GM12878 (cell line): ENCODE measurements around the gene CENPF. TPM values are rescaled to one million over a fixed set of nuclear protein-coding genes. Genes with fewer than 3 reads are reported as not detected.

Experiments used
- ATAC-seq: fragments of 200-7000 bp; cut with Tn5 transposase; 3 replicates; pipeline ENCODE4 v1.9.1; 2020; ENCODE audit warnings: mild to moderate bottlenecking, moderate library complexity
- BruUV-seq: library from RNA; stranded (reverse); fragments of 400-500 nt; replicated peaks from 2 replicates; lab custom pipeline; 2021; lab: Mats Ljungman, UMichigan
- CTCF ChIA-PET: fragments of 300-600 bp; sonication (Branson Sonifier 250); formaldehyde crosslinking; extraction: SDS; loops from one replicate; lab custom pipeline; 2021; ENCODE audit warnings: inconsistent platforms; lab: Yijun Ruan, JAX
- POLR2A ChIA-PET: fragments of 350-600 bp; formaldehyde crosslinking; extraction: SDS; loops from one replicate; lab custom pipeline; 2021; ENCODE audit warnings: inconsistent platforms; lab: Charles Lee
- RAD21 ChIA-PET: fragments of 300-600 bp; sonication (Branson Sonifier 250); formaldehyde crosslinking; loops from one replicate; lab custom pipeline; 2023; ENCODE audit warnings: antibody characterized with exemption; ENCODE audit not compliant: unreplicated experiment; lab: Charles Lee
- SMC1A ChIA-PET: fragments of 300-600 bp; sonication (Branson Sonifier 250); formaldehyde crosslinking; loops from one replicate; lab custom pipeline; 2023; ENCODE audit not compliant: unreplicated experiment, uncharacterized antibody; lab: Charles Lee
- DNase-seq: peaks from one replicate; pipeline ENCODE4 v3.0.0-alpha.2; 2011; ENCODE audit warnings: low read depth, low spot score
- FAIRE-seq: peaks from 3 replicates; lab custom pipeline; 2011; peaks lifted over from hg19 to GRCh38; lab: Jason Lieb, UNC
- H2AFZ ChIP-seq: 2 replicates; pipeline ENCODE4 v1.6.0; 2011; ENCODE audit warnings: low read depth, low read length, control low read depth; ENCODE audit not compliant: control insufficient read depth
- H3K27ac ChIP-seq: 2 replicates; pipeline ENCODE4 v1.5.1; 2011; ENCODE audit warnings: control low read depth; ENCODE audit not compliant: control insufficient read depth, insufficient read depth
- H3K27me3 ChIP-seq, 2 experiments: replicated peaks in 1 of 2; 2 replicates each; pipeline versions ENCODE4 v1.6.0 to v1.6.1; 2011; ENCODE audit warnings: low read length in 1 of 2; ENCODE audit not compliant: control insufficient read depth in 2 of 2, insufficient read depth in 2 of 2
- H3K36me3 ChIP-seq, 2 experiments: 2 replicates each; pipeline ENCODE4 v1.5.1; 2011; ENCODE audit warnings: low read length in 1 of 2; ENCODE audit not compliant: control insufficient read depth in 2 of 2, insufficient read depth in 2 of 2
- H3K4me1 ChIP-seq: 2 replicates; pipeline ENCODE4 v1.6.1; 2011; ENCODE audit warnings: mild to moderate bottlenecking, low read length, moderate library complexity, mixed read lengths; ENCODE audit not compliant: control insufficient read depth, insufficient read depth
- H3K4me2 ChIP-seq: 2 replicates; pipeline ENCODE4 v1.6.0; 2011; ENCODE audit warnings: control low read depth; ENCODE audit not compliant: control insufficient read depth, insufficient read depth
- H3K4me3 ChIP-seq: fragments of 200-600 bp; sonication (generic); 2 replicates; pipeline ENCODE4 v1.5.1; 2016
- H3K79me2 ChIP-seq: 2 replicates; pipeline ENCODE4 v1.6.0; 2011; ENCODE audit warnings: low read length; ENCODE audit not compliant: control insufficient read depth, insufficient read depth
- H3K9ac ChIP-seq: 2 replicates; pipeline ENCODE4 v1.8.0; 2011; ENCODE audit warnings: low read length, control low read depth, mixed read lengths; ENCODE audit not compliant: control insufficient read depth, insufficient read depth
- H3K9me3 ChIP-seq: replicated peaks from 3 replicates; pipeline ENCODE4 v1.5.1; 2011; ENCODE audit warnings: mild to moderate bottlenecking, low read length; ENCODE audit not compliant: control insufficient read depth, insufficient read depth
- H4K20me1 ChIP-seq: 2 replicates; pipeline ENCODE4 v1.6.0; 2011; ENCODE audit not compliant: control insufficient read depth, insufficient read depth
- CHD4 ChIP-seq: fragments of 200-600 bp; sonication (generic); IDR thresholded peaks from 2 replicates; pipeline ENCODE4 v1.6.1; 2016; ENCODE audit warnings: mild to moderate bottlenecking
- DPF2 ChIP-seq: fragments of 450-650 bp; IDR thresholded peaks from 2 replicates; pipeline ENCODE4 v1.6.1; 2017; ENCODE audit warnings: mild to moderate bottlenecking
- EZH2 ChIP-seq: IDR thresholded peaks from 2 replicates; pipeline ENCODE4 v1.6.1; 2012; ENCODE audit warnings: low read depth, mild to moderate bottlenecking, control low read depth, inconsistent platforms, low read length, borderline replicate concordance; ENCODE audit not compliant: control insufficient read depth
- NFIC ChIP-seq: IDR thresholded peaks from 2 replicates; pipeline ENCODE4 v1.6.1; 2012; ENCODE audit warnings: low read depth, mild to moderate bottlenecking, inconsistent platforms, low read length, moderate library complexity
- NFYB ChIP-seq: IDR thresholded peaks from 2 replicates; pipeline ENCODE4 v1.6.1; 2011; ENCODE audit warnings: low read depth, mild to moderate bottlenecking, low read length, improper control_type of control experiment, moderate library complexity; ENCODE audit not compliant: insufficient read depth
- RELA ChIP-seq: fragments of 450-650 bp; IDR thresholded peaks from 2 replicates; pipeline ENCODE4 v1.8.0; 2014; ENCODE audit warnings: borderline replicate concordance; ENCODE audit not compliant: partially characterized antibody
- SIX5 ChIP-seq: IDR thresholded peaks from 2 replicates; pipeline ENCODE4 v1.6.1; 2011; ENCODE audit warnings: mild to moderate bottlenecking, low read depth, low read length, moderate library complexity; ENCODE audit not compliant: severe bottlenecking
- SREBF1 ChIP-seq: IDR thresholded peaks from 2 replicates; pipeline ENCODE4 v1.6.1; 2012; ENCODE audit warnings: mild to moderate bottlenecking, low read length
- SRF ChIP-seq, 2 experiments: IDR thresholded peaks; 2 replicates each; pipeline ENCODE4 v1.6.1; 2011; ENCODE audit warnings: low read depth in 2 of 2, low read length in 2 of 2, mild to moderate bottlenecking in 1 of 2, moderate library complexity in 1 of 2
- SUZ12 ChIP-seq: fragments of 200-600 bp; sonication (generic); IDR thresholded peaks from one replicate; pipeline ENCODE4 v1.6.1; 2018; ENCODE audit warnings: antibody characterized with exemption, mild to moderate bottlenecking; ENCODE audit not compliant: unreplicated experiment
- TCF12 ChIP-seq: IDR thresholded peaks from 2 replicates; pipeline ENCODE4 v1.6.1; 2011; ENCODE audit warnings: low read depth, mild to moderate bottlenecking, low read length
- WRNIP1 ChIP-seq: IDR thresholded peaks from 2 replicates; pipeline ENCODE4 v1.6.1; 2011; ENCODE audit warnings: low read depth, low read length, improper control_type of control experiment, borderline replicate concordance
- ZNF24 ChIP-seq: fragments of 450-650 bp; IDR thresholded peaks from 2 replicates; pipeline ENCODE4 v1.6.1; 2017; ENCODE audit warnings: antibody characterized with exemption, mild to moderate bottlenecking
- ZZZ3 ChIP-seq: IDR thresholded peaks from 2 replicates; pipeline ENCODE4 v1.6.1; 2011; ENCODE audit warnings: low read depth; ENCODE audit not compliant: control insufficient read depth, insufficient read length
- WGBS: methylation state at CpG from one replicate; pipeline ENCODE4 v1.1.6; 2016; ENCODE audit warnings: low lambda C conversion rate; ENCODE audit not compliant: insufficient replicate concordance, insufficient coverage; ENCODE audit errors: missing lambda C conversion rate; 5-methylcytosine and 5-hydroxymethylcytosine counted together
- in situ Hi-C: fragments of 300-500 bp; cut with MboI; formaldehyde crosslinking; loops from 9 replicates; pipeline ENCODE4 v1.14.3; 2018; ENCODE audit warnings: mixed read lengths
- intact Hi-C: fragments of 100-400 bp; cut with micrococcal nuclease; formaldehyde crosslinking; loops from one replicate; pipeline ENCODE4 v1.14.2; 2022; ENCODE audit not compliant: unreplicated experiment
- polyA plus RNA-seq, 11 experiments: library from polyadenylated mRNA; depleted of rRNA in 4 of 11; unstranded in 6 of 11; stranded (reverse) in 5 of 11; fragments of >200 nt; fragmentation: Nextera tagmentation in 4 of 11; fragmentation: Illumina TruSeq in 1 of 11; extraction: Ambion mirVana in 4 of 11; extraction: Trizol in 1 of 11; gene quantifications; 1 replicate in 1 of 11; 2 replicates in 10 of 11; pipeline versions ENCODE4 v1.2.1 to v1.2.3, GENCODE V29; 2011 to 2016; ENCODE audit warnings: inconsistent platforms in 2 of 11, missing spikeins in 2 of 11, low read depth in 1 of 11
- total RNA-seq, 4 experiments: library from RNA; depleted of rRNA in 3 of 4; stranded (reverse); fragments of >200 nt in 3 of 4; fragmentation: Illumina TruSeq in 1 of 4; extraction: Trizol in 1 of 4; gene quantifications; 2 replicates each; pipeline versions ENCODE4 v1.2.1 to v1.2.3, GENCODE V29; 2013 to 2021
- TF ChIP-seq, protein P1 (sequence below): fragments of 450-650 bp; conservative IDR thresholded peaks from 2 replicates; pipeline ENCODE4 v1.6.1; 2017; ENCODE audit warnings: mild to moderate bottlenecking, moderate library complexity
- TF ChIP-seq, protein P2 (sequence below): fragments of 450-650 bp; IDR thresholded peaks from 2 replicates; pipeline ENCODE4 v1.6.1; 2016; ENCODE audit warnings: mild to moderate bottlenecking, moderate library complexity, borderline replicate concordance
- TF ChIP-seq, protein P3 (sequence below): IDR thresholded peaks from 2 replicates; pipeline ENCODE4 v1.6.1; 2012; ENCODE audit warnings: low read depth, low read length, improper control_type of control experiment

Gene CENPF
- total and polyA plus RNA-seq, 10 of the 15 experiments (the other 5 are each of a cell fraction or from before 2014, with no cell fraction given), result 26.0 to 132 (median 70.5) TPM

- WGBS, result 43% methylated on average over 4 of the region's 4 CpGs
- Histone ChIP-seq H3K4me1 (no peaks in the 10 kb centered on the region), H3K9me3 (no peaks in the 10 kb centered on the region), H4K20me1 (no peaks in the 10 kb centered on the region), H3K9ac (no peak overlapping the region), H2AFZ (no peak overlapping the region), H3K4me2 (no peak overlapping the region), H3K79me2 (no peaks in the 10 kb centered on the region), H3K27ac (no peak overlapping the region), H3K27me3 (no peaks in the 10 kb centered on the region), H3K4me3 (no peak overlapping the region), H3K36me3 (no peaks in the 10 kb centered on the region)
- TF ChIP-seq ZNF24 (no peak), ZZZ3 (no peak), CHD4 (no peak), SIX5 (no peak), RELA (no peak), TCF12 (no peak), DPF2 (no peak), WRNIP1 (no peak), SRF (IDR thresholded peaks at IDR 0.05; ENCODE audit: low read depth in 2 of 2, low read length in 2 of 2) (no peak), SUZ12 (no peak), EZH2 (no peak), NFYB (no peak), NFIC (no peak), SREBF1 (no peak)
- TF ChIP-seq, protein P1, sequence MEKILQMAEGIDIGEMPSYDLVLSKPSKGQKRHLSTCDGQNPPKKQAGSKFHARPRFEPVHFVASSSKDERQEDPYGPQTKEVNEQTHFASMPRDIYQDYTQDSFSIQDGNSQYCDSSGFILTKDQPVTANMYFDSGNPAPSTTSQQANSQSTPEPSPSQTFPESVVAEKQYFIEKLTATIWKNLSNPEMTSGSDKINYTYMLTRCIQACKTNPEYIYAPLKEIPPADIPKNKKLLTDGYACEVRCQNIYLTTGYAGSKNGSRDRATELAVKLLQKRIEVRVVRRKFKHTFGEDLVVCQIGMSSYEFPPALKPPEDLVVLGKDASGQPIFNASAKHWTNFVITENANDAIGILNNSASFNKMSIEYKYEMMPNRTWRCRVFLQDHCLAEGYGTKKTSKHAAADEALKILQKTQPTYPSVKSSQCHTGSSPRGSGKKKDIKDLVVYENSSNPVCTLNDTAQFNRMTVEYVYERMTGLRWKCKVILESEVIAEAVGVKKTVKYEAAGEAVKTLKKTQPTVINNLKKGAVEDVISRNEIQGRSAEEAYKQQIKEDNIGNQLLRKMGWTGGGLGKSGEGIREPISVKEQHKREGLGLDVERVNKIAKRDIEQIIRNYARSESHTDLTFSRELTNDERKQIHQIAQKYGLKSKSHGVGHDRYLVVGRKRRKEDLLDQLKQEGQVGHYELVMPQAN, result no peak
- TF ChIP-seq, protein P2, sequence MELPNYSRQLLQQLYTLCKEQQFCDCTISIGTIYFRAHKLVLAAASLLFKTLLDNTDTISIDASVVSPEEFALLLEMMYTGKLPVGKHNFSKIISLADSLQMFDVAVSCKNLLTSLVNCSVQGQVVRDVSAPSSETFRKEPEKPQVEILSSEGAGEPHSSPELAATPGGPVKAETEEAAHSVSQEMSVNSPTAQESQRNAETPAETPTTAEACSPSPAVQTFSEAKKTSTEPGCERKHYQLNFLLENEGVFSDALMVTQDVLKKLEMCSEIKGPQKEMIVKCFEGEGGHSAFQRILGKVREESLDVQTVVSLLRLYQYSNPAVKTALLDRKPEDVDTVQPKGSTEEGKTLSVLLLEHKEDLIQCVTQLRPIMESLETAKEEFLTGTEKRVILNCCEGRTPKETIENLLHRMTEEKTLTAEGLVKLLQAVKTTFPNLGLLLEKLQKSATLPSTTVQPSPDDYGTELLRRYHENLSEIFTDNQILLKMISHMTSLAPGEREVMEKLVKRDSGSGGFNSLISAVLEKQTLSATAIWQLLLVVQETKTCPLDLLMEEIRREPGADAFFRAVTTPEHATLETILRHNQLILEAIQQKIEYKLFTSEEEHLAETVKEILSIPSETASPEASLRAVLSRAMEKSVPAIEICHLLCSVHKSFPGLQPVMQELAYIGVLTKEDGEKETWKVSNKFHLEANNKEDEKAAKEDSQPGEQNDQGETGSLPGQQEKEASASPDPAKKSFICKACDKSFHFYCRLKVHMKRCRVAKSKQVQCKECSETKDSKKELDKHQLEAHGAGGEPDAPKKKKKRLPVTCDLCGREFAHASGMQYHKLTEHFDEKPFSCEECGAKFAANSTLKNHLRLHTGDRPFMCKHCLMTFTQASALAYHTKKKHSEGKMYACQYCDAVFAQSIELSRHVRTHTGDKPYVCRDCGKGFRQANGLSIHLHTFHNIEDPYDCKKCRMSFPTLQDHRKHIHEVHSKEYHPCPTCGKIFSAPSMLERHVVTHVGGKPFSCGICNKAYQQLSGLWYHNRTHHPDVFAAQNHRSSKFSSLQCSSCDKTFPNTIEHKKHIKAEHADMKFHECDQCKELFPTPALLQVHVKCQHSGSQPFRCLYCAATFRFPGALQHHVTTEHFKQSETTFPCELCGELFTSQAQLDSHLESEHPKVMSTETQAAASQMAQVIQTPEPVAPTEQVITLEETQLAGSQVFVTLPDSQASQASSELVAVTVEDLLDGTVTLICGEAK, result no peak
- TF ChIP-seq, protein P3, sequence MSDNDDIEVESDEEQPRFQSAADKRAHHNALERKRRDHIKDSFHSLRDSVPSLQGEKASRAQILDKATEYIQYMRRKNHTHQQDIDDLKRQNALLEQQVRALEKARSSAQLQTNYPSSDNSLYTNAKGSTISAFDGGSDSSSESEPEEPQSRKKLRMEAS, result no peak
- no TSS peak for BruUV-seq
- ChIA-PET SMC1A (interaction anchor here (0.6 to 11.9 kb wide), 2 partner anchors 10 to 257 kb away, joined by 3 to 292 read pairs; no protein-coding TSS in a partner anchor), CTCF (interaction anchor here (0.6 to 20.7 kb wide), 4 partner anchors 243 to 375 kb away, joined by 4 to 597 read pairs (median 10); no protein-coding TSS in a partner anchor), RAD21 (interaction anchor here (0.7 to 11.2 kb wide), 2 partner anchors 17 to 254 kb away, joined by 3 to 207 read pairs; no protein-coding TSS in a partner anchor), POLR2A (no interaction called here)
- ATAC-seq (no peak), DNase-seq (no peak), FAIRE-seq (no peak)
- in situ Hi-C loops, result loop anchor here (5.0 kb wide), 1 partner anchor 257 kb away; no protein-coding TSS in a partner anchor
- intact Hi-C loops, result loop anchor here (5.0 kb wide), 2 partner anchors 327 to 377 kb away; no protein-coding TSS in a partner anchor
These were observed 13.9 kb upstream of the CENPF start for GRCh38 chr1:214588963-214589597.
